WTC11 (cell line): Measurements from ENCODE around the gene ANAPC16. TPM values are rescaled to one million over a fixed set of nuclear protein-coding genes. Genes with fewer than 3 reads are reported as not detected.

Experiments used
- AFF4 ChIP-seq: sonication (generic); formaldehyde crosslinking; IDR thresholded peaks from 2 replicates; pipeline ENCODE4 v1.8.1; 2023; ENCODE audit warnings: mild to moderate bottlenecking, missing genetic modification reagents, borderline replicate concordance
- AR ChIP-seq: fragments of 250-450 bp; sonication (Bioruptor Pico); IDR thresholded peaks from 2 replicates; pipeline ENCODE4 v1.9.0; 2021; ENCODE audit warnings: mild to moderate bottlenecking
- E2F1 ChIP-seq: sonication (generic); formaldehyde crosslinking; IDR thresholded peaks from 2 replicates; pipeline ENCODE4 v1.8.0; 2022; ENCODE audit warnings: mild to moderate bottlenecking, missing genetic modification reagents
- ETV6 ChIP-seq: sonication (generic); formaldehyde crosslinking; IDR thresholded peaks from 2 replicates; pipeline ENCODE4 v1.8.1; 2022; ENCODE audit warnings: mild to moderate bottlenecking, missing genetic modification reagents
- HMGXB4 ChIP-seq: sonication (generic); formaldehyde crosslinking; IDR thresholded peaks from 2 replicates; pipeline ENCODE4 v1.8.1; 2023; ENCODE audit warnings: mild to moderate bottlenecking, moderate library complexity, missing genetic modification reagents
- IRF1 ChIP-seq: sonication (generic); formaldehyde crosslinking; IDR thresholded peaks from 2 replicates; pipeline ENCODE4 v1.8.0; 2023; ENCODE audit warnings: missing genetic modification reagents
- KAT7 ChIP-seq: sonication (generic); formaldehyde crosslinking; IDR thresholded peaks from 2 replicates; pipeline ENCODE4 v1.8.1; 2023; ENCODE audit warnings: missing genetic modification reagents, mild to moderate bottlenecking, borderline replicate concordance
- NFYB ChIP-seq: sonication (generic); formaldehyde crosslinking; conservative IDR thresholded peaks from 2 replicates; pipeline ENCODE4 v1.8.0; 2022; ENCODE audit warnings: low read depth, missing genetic modification reagents
- NR2C2 ChIP-seq: sonication (generic); formaldehyde crosslinking; IDR thresholded peaks from 2 replicates; pipeline ENCODE4 v1.8.0; 2022; ENCODE audit warnings: mild to moderate bottlenecking, missing genetic modification reagents
- NR3C1 ChIP-seq: sonication (generic); formaldehyde crosslinking; conservative IDR thresholded peaks from 2 replicates; pipeline ENCODE4 v1.8.1; 2023; ENCODE audit warnings: low read depth, mild to moderate bottlenecking, missing genetic modification reagents
- SMAD4 ChIP-seq: sonication (generic); formaldehyde crosslinking; IDR thresholded peaks from 2 replicates; pipeline ENCODE4 v1.8.0; 2022; ENCODE audit warnings: mild to moderate bottlenecking, missing genetic modification reagents
- SP1 ChIP-seq: sonication (generic); formaldehyde crosslinking; conservative IDR thresholded peaks from 2 replicates; pipeline ENCODE4 v1.8.1; 2022; ENCODE audit warnings: missing genetic modification reagents
- USF1 ChIP-seq: sonication (generic); formaldehyde crosslinking; IDR thresholded peaks from 2 replicates; pipeline ENCODE4 v1.8.0; 2022; ENCODE audit warnings: mild to moderate bottlenecking, missing genetic modification reagents
- ZNF138 ChIP-seq: sonication (generic); formaldehyde crosslinking; conservative IDR thresholded peaks from 2 replicates; pipeline ENCODE4 v1.8.1; 2022; ENCODE audit warnings: mild to moderate bottlenecking, moderate library complexity, missing genetic modification reagents
- ZNF232 ChIP-seq: sonication (generic); formaldehyde crosslinking; IDR thresholded peaks from 2 replicates; pipeline ENCODE4 v1.8.0; 2022; ENCODE audit warnings: mild to moderate bottlenecking, missing genetic modification reagents
- ZNF317 ChIP-seq: sonication (generic); formaldehyde crosslinking; IDR thresholded peaks from 2 replicates; pipeline ENCODE4 v1.8.1; 2023; ENCODE audit warnings: low read depth, mild to moderate bottlenecking, moderate library complexity, missing genetic modification reagents, borderline replicate concordance
- total RNA-seq: library from RNA; stranded (reverse); gene quantifications from 3 replicates; pipeline ENCODE4 v1.2.3, GENCODE V29; 2021

Gene ANAPC16
- total RNA-seq, 1 experiment from 2014 or later, result 52.3 TPM

GRCh38 chr10:72274730-72275350 lies 59.0 kb downstream of the ANAPC16 start (continued):
- TF ChIP-seq E2F1 (CRISPR knock-in tag), result peak; percentile 71; the same call in 1 of the 2 replicates
- TF ChIP-seq ETV6 (CRISPR knock-in tag), result no peak
- 0 out of 2 replicates have a peak, but pooled peaks have one; percentile 22 for TF ChIP-seq USF1 (CRISPR knock-in tag)
- TF ChIP-seq IRF1 (CRISPR knock-in tag), result 0 out of 2 replicates have a peak, but pooled peaks have one; percentile 51
- no peak for TF ChIP-seq NR2C2 (CRISPR knock-in tag)
- TF ChIP-seq AFF4 (CRISPR knock-in tag), result 0 out of 2 replicates have a peak, but pooled peaks have one; percentile 78
- TF ChIP-seq ZNF232 (CRISPR knock-in tag), result no peak
- no peak for TF ChIP-seq NR3C1 (CRISPR knock-in tag)
- no peak for TF ChIP-seq ZNF138 (CRISPR knock-in tag)
- TF ChIP-seq NFYB (CRISPR knock-in tag), result no peak
- TF ChIP-seq KAT7 (CRISPR knock-in tag), result no peak
- peak; percentile 42; the same call in 1 of the 2 replicates for TF ChIP-seq SP1
- TF ChIP-seq HMGXB4 (CRISPR knock-in tag), result peak; percentile 93
- TF ChIP-seq ZNF317 (CRISPR knock-in tag), result no peak
- TF ChIP-seq SMAD4 (CRISPR knock-in tag), result no peak
- TF ChIP-seq AR (CRISPR knock-in tag), result no peak
